GM12891 (cell line): Measurements from ENCODE around the gene IQCF2.

Experiments
- POLR2A ChIP-seq: IDR thresholded peaks from 2 replicates; pipeline ENCODE4 v1.6.1; 2011; ENCODE audit warnings: low read depth, low read length, control low read depth
- POLR2AphosphoS5 ChIP-seq: IDR thresholded peaks from 2 replicates; pipeline ENCODE4 v1.6.1; 2011; ENCODE audit warnings: low read depth, low read length, control low read depth
- POU2F2 ChIP-seq: IDR thresholded peaks from 2 replicates; pipeline ENCODE4 v1.6.1; 2011; ENCODE audit warnings: low read depth, mild to moderate bottlenecking, control low read depth, low read length, moderate library complexity
- SPI1 ChIP-seq: IDR thresholded peaks from 2 replicates; pipeline ENCODE4 v1.6.1; 2011; ENCODE audit warnings: low read depth, low read length, control low read depth
- TAF1 ChIP-seq: IDR thresholded peaks from 2 replicates; pipeline ENCODE4 v1.6.1; 2011; ENCODE audit warnings: low read depth, low read length, control low read depth

GRCh38 chr3:51830836-51831385 is 30.5 kb upstream of the IQCF2 start:
- TF ChIP-seq POLR2A (no peak), POLR2AphosphoS5 (no peak), TAF1 (no peak), SPI1 (no peak), POU2F2 (no peak)
